ENCODE results near the gene GPALPP1. TPM values are rescaled to one million over a fixed set of nuclear protein-coding genes. Genes with fewer than 3 reads are reported as not detected.

GPALPP1 gene
- total and polyA plus RNA-seq, 2 of the 4 experiments (the other 2 are of a cell fraction), result 10.6 to 12.5 TPM

DNA sequence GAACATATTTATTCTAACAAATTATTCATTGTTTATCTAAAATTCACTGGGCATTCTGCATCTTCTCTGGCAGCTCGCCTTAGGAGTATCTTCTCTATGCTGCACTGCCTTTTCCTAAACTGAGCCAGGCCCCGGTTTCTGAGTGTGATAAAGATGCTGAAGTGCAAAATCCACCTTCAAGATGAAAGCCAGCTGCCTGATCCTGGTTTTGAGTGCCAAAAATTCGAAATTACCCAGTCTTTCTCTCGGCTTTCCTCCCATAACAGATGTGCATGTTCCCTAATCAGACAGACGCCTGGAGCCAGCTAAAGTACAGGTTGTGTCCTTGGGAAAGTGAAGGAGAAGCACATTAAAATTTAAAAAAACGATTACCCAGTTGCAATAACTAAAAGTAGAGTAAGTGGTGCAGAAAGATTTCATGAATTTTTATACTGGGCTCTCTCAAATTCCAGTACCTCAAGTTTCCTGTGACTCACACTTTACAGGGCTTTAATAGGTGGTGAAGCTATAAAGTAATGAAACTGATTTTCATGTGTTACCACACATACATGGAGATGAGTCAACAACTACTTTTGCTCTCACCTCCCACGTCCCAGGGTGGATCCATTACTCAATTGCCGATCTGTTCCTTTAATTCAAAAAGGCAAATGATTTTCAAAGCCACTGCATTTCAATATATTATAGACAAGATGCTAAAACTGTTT lies 66.0 kb downstream of the GPALPP1 start:
- H3K4me1 ChIP-seq (ENCODE audit: control insufficient read depth, insufficient read depth, low read length), result peaks cover 14% of the 10 kb centered on the region
- H3K27ac ChIP-seq (ENCODE audit: insufficient read depth, low read length), result peak overlapping the region; percentile 85
- H4K8ac ChIP-seq (ENCODE audit: low read depth in 2 of 2, low read length in 2 of 2), result peak overlapping the region; percentile 82 to 95
- peak; percentile 92 for TF ChIP-seq CEBPB (IDR thresholded peaks at IDR 0.05; ENCODE audit: low read depth, low read length)
- TF ChIP-seq FOS (IDR thresholded peaks at IDR 0.05; ENCODE audit: low read depth, low read length), result peak; percentile 88
- no peak for TF ChIP-seq SMC3 (IDR thresholded peaks at IDR 0.05; ENCODE audit: low read depth, low read length)
- H2AK9ac ChIP-seq (replicated peaks; ENCODE audit: low read depth, low read length, poor library complexity), result no peak overlapping the region
- ChIA-PET POLR2A (ENCODE audit: unreplicated experiment) (no interaction called here), CTCF (interaction anchor here (0.8 kb wide), 1 partner anchor 238 kb away, joined by 3 read pairs; no protein-coding TSS in a partner anchor)
- dilution Hi-C loops (cut with HindIII; ENCODE audit: low sequenced_read_pairs, unreplicated experiment) (no loop called here), in situ Hi-C loops (cut with MboI; ENCODE audit: low sequenced_read_pairs) (no loop called here), intact Hi-C loops (cut with micrococcal nuclease) (loop anchor here (1.0 to 2.0 kb wide), 3 partner anchors 47 to 225 kb away; no protein-coding TSS in a partner anchor)
- no TSS peak for BruUV-seq (replicated peaks)
- no peaks in the 10 kb centered on the region for H3K27me3 ChIP-seq (ENCODE audit: control insufficient read depth, insufficient read depth, low read length)
- no CpG with 5 or more reads among the region's 8 CpGs for WGBS, 2 experiments (ENCODE audit: extremely low coverage in 2 of 2, insufficient read length in 1 of 2)
- peak overlapping the region; percentile 87 for H4K91ac ChIP-seq (ENCODE audit: insufficient read depth, low read depth, low read length)
- H3K4me3 ChIP-seq (ENCODE audit: insufficient read depth, low read depth, low read length), result no peak overlapping the region
- peak overlapping the region; percentile 92 for H2BK120ac ChIP-seq (ENCODE audit: low read depth, low read length)
- H3K9me3 ChIP-seq (ENCODE audit: control insufficient read depth, insufficient read depth, low read length), result no peaks in the 10 kb centered on the region
- H2AFZ ChIP-seq (replicated peaks; ENCODE audit: low read length, poor library complexity), result peak overlapping the region; percentile 69
- peak overlapping the region; percentile 52 for H3K9ac ChIP-seq (ENCODE audit: low read depth, low read length)
- H3K18ac ChIP-seq (ENCODE audit: low read depth, low read length), result peak overlapping the region; percentile 72
- H4K5ac ChIP-seq (ENCODE audit: low read depth, low read length), result peak overlapping the region; percentile 1; the same call in 1 of the 2 replicates
- peak overlapping the region; percentile 80 for H3K4me2 ChIP-seq (ENCODE audit: low read depth, low read length)
- H3K9me1 ChIP-seq (ENCODE audit: insufficient read depth, low read length), result peaks cover 12% of the 10 kb centered on the region
- ATAC-seq (ENCODE audit: low read depth), result peak; percentile 87
- H3K79me1 ChIP-seq (ENCODE audit: low read depth in 1 of 2, low read length in 2 of 2), result no peaks in the 10 kb centered on the region
- H2BK15ac ChIP-seq (ENCODE audit: low read depth, low read length), result peak overlapping the region; percentile 95; the same call in 2 of the 3 replicates
- H4K20me1 ChIP-seq (ENCODE audit: insufficient read depth, low read length), result no peaks in the 10 kb centered on the region
- H2BK20ac ChIP-seq (ENCODE audit: low read depth, low read length), result peak overlapping the region; percentile 85
- peak overlapping the region; percentile 91; the same call in 1 of the 2 replicates for H3K23ac ChIP-seq (ENCODE audit: low read depth, low read length)
- H2AK5ac ChIP-seq (ENCODE audit: low read depth, low read length), result peak overlapping the region; percentile 39; the same call in 1 of the 2 replicates
- peak overlapping the region; percentile 67 for H3K56ac ChIP-seq (ENCODE audit: extremely low read depth, insufficient read depth, low read length)
- peak overlapping the region; percentile 89 for H2BK5ac ChIP-seq (ENCODE audit: low read depth, low read length, poor library complexity, severe bottlenecking)
- H3K36me3 ChIP-seq (ENCODE audit: control insufficient read depth, insufficient read depth, low read length), result no peaks in the 10 kb centered on the region
- H3K14ac ChIP-seq (replicated peaks; ENCODE audit: low read depth, low read length), result peak overlapping the region; percentile 47
- peak overlapping the region; percentile 44 for H3K4ac ChIP-seq (ENCODE audit: low read depth, low read length)
- peak; percentile 93 for DNase-seq

Measured in IMR-90 (cell line).